Stimulated activated CD4-positive, alpha-beta T cell treated with anti-CD3 and anti-CD28 coated beads, Interleukin-15, amount 100 ng/mL, for 1 hour (primary cell): ENCODE results near the gene MLEC.

Experiments
- DNase-seq, 2 donors: peaks; one replicate each; pipeline ENCODE4 v3.0.0-alpha.2; 2020; ENCODE audit warnings: low read depth in 1 of 2, low spot score in 1 of 2

The MLEC gene

GRCh38 chr12:120739821-120740613 is 53.1 kb downstream of the MLEC start:
- DNase-seq: no peak

GRCh38 chr12:120740871-120741270 is 53.9 kb downstream of the MLEC start:
- DNase-seq: no peak

GRCh38 chr12:120741476-120742421 is 54.8 kb downstream of the MLEC start:
- no peak for DNase-seq

GRCh38 chr12:120744922-120745493 is 58.1 kb downstream of the MLEC start:
- no peak for DNase-seq

GRCh38 chr12:120748242-120748641 is 61.3 kb downstream of the MLEC start:
- DNase-seq: no peak

- no peak for DNase-seq
Measured at GRCh38 chr12:120749256-120749655, 62.3 kb downstream of the MLEC start.

GRCh38 chr12:120750806-120751205 is 63.9 kb downstream of the MLEC start:
- DNase-seq: no peak

GRCh38 chr12:120751389-120751788 is 64.4 kb downstream of the MLEC start:
- DNase-seq: no peak
